Measurements from ENCODE around the gene SLC8A1.

DNA sequence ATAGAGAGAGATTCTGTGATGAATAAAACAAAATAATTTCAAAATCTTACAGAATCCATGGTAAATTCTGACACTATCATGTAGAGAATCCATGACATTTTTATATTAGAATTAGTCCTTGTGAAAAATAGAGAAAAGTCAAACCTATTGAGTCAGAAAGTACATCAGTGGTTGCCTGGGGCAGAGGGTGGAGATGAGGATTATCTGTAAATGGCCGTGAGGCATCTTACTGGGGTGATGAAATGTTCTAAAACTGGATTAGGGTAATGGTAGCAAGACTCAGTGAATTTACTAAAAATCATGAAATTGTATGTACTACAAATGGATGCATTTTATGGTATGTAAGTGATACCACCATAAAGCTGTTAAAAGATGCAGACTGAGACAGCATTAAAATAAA, 323.1 kb downstream of the SLC8A1 start:
- TF ChIP-seq, protein P1, sequence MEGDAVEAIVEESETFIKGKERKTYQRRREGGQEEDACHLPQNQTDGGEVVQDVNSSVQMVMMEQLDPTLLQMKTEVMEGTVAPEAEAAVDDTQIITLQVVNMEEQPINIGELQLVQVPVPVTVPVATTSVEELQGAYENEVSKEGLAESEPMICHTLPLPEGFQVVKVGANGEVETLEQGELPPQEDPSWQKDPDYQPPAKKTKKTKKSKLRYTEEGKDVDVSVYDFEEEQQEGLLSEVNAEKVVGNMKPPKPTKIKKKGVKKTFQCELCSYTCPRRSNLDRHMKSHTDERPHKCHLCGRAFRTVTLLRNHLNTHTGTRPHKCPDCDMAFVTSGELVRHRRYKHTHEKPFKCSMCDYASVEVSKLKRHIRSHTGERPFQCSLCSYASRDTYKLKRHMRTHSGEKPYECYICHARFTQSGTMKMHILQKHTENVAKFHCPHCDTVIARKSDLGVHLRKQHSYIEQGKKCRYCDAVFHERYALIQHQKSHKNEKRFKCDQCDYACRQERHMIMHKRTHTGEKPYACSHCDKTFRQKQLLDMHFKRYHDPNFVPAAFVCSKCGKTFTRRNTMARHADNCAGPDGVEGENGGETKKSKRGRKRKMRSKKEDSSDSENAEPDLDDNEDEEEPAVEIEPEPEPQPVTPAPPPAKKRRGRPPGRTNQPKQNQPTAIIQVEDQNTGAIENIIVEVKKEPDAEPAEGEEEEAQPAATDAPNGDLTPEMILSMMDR (IDR thresholded peaks at IDR 0.05), result no peak
- no peak for TF ChIP-seq EZH2 (IDR thresholded peaks at IDR 0.05)

Measured in neural progenitor cell (in vitro differentiated cells).